HUDEP-2 (cell line): ENCODE results near the gene ROPN1L.

Experiments
- DNase-seq, 76 experiments: peaks; one replicate each; lab custom pipeline; 2025; ENCODE audit not compliant: unreplicated experiment in 76 of 76; lab: John Stamatoyannopoulos, UW

ROPN1L gene

GRCh38 chr5:10456583-10457420 lies 15.1 kb downstream of the ROPN1L start:
- no peak for DNase-seq

GRCh38 chr5:10457682-10458574 lies 16.2 kb downstream of the ROPN1L start:
- no peak for DNase-seq

- no peak for DNase-seq
Measured at GRCh38 chr5:10459080-10460055, 17.7 kb downstream of the ROPN1L start.

GRCh38 chr5:10460252-10460906 lies 18.7 kb downstream of the ROPN1L start:
- DNase-seq = peak in 3 of 76 experiments; percentile 8 to 13 (median 11)

- no peak for DNase-seq
Measured at GRCh38 chr5:10461041-10461440, 19.4 kb downstream of the ROPN1L start.

- DNase-seq = no peak
Measured at GRCh38 chr5:10461904-10462555, 20.4 kb downstream of the ROPN1L start.

GRCh38 chr5:10463566-10463965 lies 21.9 kb downstream of the ROPN1L start:
- no peak for DNase-seq

- DNase-seq = no peak
Measured at GRCh38 chr5:10464173-10464572, 22.5 kb downstream of the ROPN1L start.

GRCh38 chr5:10465726-10466125 lies 24.0 kb downstream of the ROPN1L start:
- no peak for DNase-seq

GRCh38 chr5:10466446-10467073 lies 24.9 kb downstream of the ROPN1L start:
- no peak for DNase-seq

GRCh38 chr5:10467281-10468198 lies 25.9 kb downstream of the ROPN1L start:
- DNase-seq = no peak

GRCh38 chr5:10468256-10468655 lies 26.6 kb downstream of the ROPN1L start:
- no peak for DNase-seq

- no peak for DNase-seq
Measured at GRCh38 chr5:10469253-10470050, 27.8 kb downstream of the ROPN1L start.

- DNase-seq = no peak
Measured at GRCh38 chr5:10470669-10471068, 29.0 kb downstream of the ROPN1L start.

GRCh38 chr5:10471677-10472076 lies 30.0 kb downstream of the ROPN1L start:
- DNase-seq = no peak

GRCh38 chr5:10474521-10475075 lies 32.9 kb downstream of the ROPN1L start:
- no peak for DNase-seq
